HG03139 (cell line): ENCODE results near the gene KRTAP12-2.
"Not testable (repeated sequence)": the region's sequence is repeated elsewhere in the genome, so short reads cannot be mapped to it uniquely, and the experiment has no call there.

Experiments used
- ATAC-seq: cut with Tn5 transposase; IDR thresholded peaks from one replicate; pipeline ENCODE4 v1.9.1; 2021; ENCODE audit not compliant: unreplicated experiment

The KRTAP12-2 gene

DNA sequence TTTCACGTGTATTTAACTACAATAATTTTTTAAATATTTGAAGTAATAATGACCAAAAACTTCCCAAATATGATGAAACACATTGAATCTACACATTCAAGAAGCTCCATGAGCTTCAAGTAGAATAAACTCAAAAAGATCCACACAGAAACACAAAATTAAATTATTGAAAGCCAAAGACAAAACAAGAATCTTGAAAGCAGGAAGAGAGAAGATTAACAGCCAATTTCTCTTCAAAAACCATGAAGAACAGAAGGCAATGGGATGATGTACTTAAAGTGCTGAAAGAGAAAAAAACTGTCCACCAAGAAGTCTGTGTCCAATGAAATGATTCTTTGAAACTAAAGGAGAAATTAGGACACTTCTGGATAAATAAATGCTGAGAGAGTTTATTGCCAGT, 34.7 kb downstream of the KRTAP12-2 start:
- no peak for ATAC-seq

DNA sequence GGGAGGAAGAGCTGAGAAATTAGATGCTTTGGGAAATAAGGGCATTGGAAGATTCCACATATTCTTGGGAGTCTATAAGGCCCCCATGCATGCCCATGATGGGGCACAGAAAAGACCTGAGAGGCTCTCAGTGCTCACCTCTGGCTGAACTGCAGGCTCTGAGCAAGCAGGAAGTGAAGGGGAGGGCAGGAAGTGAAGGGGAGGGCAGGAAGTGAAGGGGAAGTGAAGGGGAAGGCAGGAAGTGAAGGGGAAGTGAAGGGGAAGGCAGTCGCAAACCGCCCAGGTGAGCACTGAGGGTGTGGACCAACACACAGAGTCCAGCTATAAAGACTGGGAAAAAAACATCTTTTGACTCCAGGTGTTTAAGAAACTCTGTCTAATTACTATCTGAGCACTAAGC, 36.3 kb downstream of the KRTAP12-2 start:
- ATAC-seq, result no peak

DNA sequence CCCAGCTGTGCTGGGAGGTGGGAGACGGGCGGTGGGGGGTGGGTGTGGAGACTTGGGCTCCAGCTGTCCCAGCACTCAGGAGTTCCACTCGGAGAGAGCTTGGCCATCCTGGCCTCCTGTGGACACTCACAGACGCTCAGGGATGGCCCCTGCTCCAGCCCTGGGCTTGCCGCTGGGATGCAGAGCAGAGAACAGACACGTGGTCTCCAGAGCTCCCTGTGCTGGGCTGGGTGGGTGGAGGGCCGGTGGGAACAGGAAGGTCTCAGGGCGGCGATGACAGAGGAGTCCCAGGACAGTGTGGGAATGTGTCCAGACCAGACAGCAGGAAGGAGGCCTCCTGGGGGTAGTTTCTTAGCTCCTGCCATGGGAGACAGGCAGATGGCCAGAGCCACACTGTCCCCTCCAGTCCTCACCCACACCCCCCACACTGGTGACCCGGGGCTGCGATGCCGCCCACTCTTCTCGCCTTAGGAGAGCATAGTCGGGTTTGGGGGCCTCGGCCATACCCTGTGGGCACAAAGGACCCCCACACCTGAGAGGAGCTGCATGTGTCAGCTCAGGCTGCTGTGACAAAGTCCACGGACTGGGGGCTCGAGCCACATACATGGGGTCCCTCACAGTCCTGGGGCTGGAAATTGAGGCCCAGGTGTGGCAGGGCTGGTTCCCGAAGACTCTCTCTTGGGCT, 37.9 kb downstream of the KRTAP12-2 start:
- ATAC-seq, result no peak

GRCh38 chr21:44627831-44628233, 38.9 kb downstream of the KRTAP12-2 start:
- ATAC-seq, result not testable (repeated sequence)

DNA sequence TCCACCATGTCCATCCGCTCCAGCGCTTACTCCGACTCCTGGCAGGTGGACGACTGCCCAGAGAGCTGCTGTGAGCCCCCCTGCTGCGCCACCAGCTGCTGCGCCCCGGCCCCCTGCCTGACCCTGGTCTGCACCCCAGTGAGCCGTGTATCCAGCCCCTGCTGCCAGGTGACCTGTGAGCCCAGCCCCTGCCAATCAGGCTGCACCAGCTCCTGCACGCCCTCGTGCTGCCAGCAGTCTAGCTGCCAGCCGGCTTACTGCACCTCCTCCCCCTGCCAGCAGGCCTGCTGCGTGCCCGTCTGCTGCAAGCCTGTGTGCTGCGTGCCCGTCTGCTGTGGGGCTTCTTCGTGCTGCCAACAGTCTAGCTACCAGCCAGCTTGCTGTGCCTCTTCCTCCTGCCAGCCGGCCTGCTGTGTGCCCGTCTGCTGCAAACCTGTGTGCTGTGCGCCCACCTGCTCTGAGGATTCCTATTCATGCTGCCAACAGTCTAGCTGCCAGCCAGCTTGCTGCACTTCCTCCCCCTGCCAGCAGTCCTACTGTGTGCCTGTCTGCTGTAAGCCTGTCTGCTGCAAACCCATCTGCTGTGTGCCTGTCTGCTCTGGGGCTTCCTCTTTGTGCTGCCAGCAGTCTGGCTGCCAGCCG, 39.4 kb downstream of the KRTAP12-2 start:
- ATAC-seq, result not testable (repeated sequence)

DNA sequence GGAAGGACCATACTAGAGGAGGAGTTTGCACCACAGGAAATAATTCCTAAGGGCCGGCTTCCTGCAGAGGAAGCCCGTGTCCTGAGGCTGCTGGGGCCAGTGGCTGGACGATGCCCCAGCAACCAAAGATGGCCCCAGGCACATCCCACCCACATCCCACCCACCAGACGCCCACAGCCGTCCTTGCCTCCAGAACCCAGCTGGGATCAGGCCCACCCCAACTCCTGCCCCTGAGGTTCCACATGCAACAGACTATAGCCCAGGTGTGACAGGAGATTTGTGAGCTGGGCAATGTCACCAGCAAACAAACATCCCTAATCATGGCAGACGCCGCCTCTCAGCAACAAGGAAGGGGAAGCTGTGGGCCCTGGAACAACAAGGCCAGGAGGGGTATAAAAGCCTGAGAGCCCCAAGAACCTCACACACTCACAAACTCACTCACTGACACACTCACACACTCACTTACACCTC, 40.0 kb downstream of the KRTAP12-2 start, which contains the start of gene KRTAP10-9:
TSS of gene KRTAP10-9 (plus strand) at position 421 of the 471 bp plus-strand sequence. CDS start 79 bp downstream, outside the sequence.
- no peak for ATAC-seq

DNA sequence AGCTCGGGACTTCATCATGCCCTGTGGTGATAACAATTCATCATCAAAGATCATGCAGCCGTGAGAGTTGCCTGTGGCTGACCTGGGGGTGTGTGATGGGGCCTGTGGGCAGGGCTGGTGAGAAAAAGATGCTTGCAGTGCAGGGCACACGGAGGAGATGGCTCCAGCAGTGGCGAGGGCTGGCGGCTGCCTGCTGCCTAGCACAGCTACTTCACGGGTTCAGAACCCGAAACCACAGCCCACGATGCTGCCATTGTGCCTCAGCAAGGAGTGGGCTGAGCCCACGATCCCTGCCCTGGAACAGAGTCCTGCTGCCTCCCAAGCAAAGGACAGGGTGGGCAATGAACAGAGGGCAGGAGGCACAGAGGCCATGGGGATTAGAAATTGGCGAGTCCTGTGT, 40.5 kb downstream of the KRTAP12-2 start:
- no peak for ATAC-seq

- no peak for ATAC-seq
Measured at GRCh38 chr21:44625756-44626155, 41.0 kb downstream of the KRTAP12-2 start.

GRCh38 chr21:44623575-44623974, 43.2 kb downstream of the KRTAP12-2 start:
- no peak for ATAC-seq

DNA sequence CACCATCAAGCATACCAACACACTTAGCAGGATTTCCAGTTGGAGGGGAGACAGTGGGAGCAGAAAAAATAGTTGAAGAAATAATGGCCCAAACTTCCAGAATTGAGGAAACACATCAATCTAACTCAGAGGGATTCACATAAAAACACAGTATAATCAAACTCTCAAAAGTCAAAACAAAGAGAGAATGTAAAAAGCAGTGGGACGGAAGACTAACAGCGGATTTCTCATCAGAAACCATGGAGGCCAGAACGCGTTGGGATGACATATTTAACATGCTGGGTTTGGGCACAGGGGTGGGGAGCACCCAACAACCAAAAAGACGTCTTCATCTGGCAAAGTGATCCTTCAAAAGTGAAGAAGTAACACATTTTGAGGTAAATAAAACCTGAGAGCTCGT, 46.8 kb downstream of the KRTAP12-2 start:
- ATAC-seq, result no peak

- no peak for ATAC-seq
Measured at GRCh38 chr21:44618909-44619308, 47.8 kb downstream of the KRTAP12-2 start.

DNA sequence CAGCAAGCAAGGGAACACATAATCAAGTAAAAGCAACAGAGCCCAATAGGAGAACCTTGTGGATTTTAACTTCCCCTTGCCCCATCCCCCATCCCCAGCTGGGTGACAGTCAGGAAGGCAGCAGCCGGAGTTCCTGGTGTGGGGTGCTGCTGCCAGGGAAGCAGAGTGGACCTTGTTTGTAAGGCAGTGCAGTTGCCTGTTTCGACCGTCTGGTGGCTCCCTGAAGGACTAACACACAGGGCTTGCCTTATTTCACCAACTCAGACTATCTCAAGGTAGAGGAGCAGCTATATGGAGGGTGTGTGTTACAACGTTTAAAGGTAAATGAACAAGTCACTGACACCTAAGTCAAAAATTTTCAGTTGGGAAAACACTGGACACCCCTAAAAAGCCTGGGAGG, 48.2 kb downstream of the KRTAP12-2 start:
- no peak for ATAC-seq

DNA sequence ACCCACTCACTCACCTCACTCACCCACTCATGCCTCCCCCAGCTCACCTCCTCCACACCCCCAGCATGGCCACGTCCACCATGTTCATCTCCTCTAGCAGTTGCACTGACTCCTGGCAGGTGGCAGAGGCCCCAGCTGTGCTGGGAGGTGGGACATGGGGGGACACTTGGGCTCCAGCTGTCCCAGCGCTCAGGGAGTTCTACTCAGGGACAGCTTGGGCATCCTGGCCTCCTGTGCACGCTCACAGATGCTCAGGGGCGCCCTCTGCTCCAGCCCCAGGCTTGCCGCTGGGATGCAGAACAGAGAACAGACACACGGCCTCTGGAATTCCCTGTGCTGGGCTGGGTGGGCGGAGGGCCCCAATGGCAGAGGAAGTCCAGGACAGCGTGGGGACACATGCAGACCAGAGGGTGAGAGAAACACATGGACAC, 49.6 kb downstream of the KRTAP12-2 start:
- ATAC-seq, result no peak

DNA sequence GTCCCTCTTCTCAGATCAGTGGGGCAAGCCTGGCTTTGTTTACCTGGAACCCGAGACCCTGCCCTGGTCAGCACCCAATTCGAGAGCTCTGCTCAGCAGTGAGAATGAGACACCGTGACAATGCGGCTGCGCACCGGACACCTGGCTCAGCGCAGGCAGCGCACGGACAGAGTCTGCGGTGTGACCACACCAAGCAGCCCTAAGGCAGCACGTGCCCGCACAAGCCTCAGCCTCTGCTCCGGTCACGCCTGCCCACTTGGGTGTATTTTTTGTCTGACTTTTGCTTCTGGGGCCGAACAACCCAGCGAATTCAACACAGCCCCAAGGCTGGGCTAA, 50.2 kb downstream of the KRTAP12-2 start:
- ATAC-seq, result no peak
